Subcutaneous abdominal adipose tissue (tissue), 5 donors: ENCODE measurements around the gene JAK3.

ENCODE experiments used
- H3K27ac ChIP-seq: one replicate; pipeline ENCODE4 v1.7.0; 2013; ENCODE audit warnings: low read depth, mild to moderate bottlenecking, inconsistent platforms, low read length, moderate library complexity
- H3K27me3 ChIP-seq, 5 donors: one replicate each; pipeline ENCODE4 v1.7.0; 2013; ENCODE audit warnings: low read length in 5 of 5, inconsistent platforms in 1 of 5; ENCODE audit not compliant: control insufficient read depth in 5 of 5, insufficient read depth in 4 of 5
- H3K36me3 ChIP-seq, 5 donors: one replicate each; pipeline ENCODE4 v1.7.0; 2013; ENCODE audit warnings: low read length in 5 of 5; ENCODE audit not compliant: control insufficient read depth in 5 of 5, insufficient read depth in 5 of 5
- H3K4me1 ChIP-seq, 5 donors: one replicate each; pipeline ENCODE4 v1.7.0; 2013; ENCODE audit warnings: low read length in 5 of 5, mild to moderate bottlenecking in 3 of 5, moderate library complexity in 1 of 5; ENCODE audit not compliant: control insufficient read depth in 5 of 5, insufficient read depth in 5 of 5
- H3K4me3 ChIP-seq, 5 donors: one replicate each; pipeline ENCODE4 v1.7.0; 2013; ENCODE audit warnings: low read length in 5 of 5, low read depth in 1 of 5
- H3K9ac ChIP-seq, 5 donors: one replicate each; pipeline ENCODE4 v1.7.0; 2013; ENCODE audit warnings: low read length in 5 of 5, mild to moderate bottlenecking in 4 of 5, moderate library complexity in 3 of 5
- H3K9me3 ChIP-seq, 5 donors: one replicate each; pipeline ENCODE4 v1.7.0; 2013; ENCODE audit warnings: low read length in 5 of 5; ENCODE audit not compliant: control insufficient read depth in 5 of 5
- donor health status: healthy.
- donor health status: healthy.
- donor health status: healthy.
- donor health status: healthy.
- donor health status: healthy.

JAK3 gene

GRCh38 chr19:17866312-17866963 lies 18.7 kb upstream of the JAK3 start:
- Histone ChIP-seq H3K27ac (no peak overlapping the region), H3K4me1 (peaks cover 0 to 10% (median 5%) of the 10 kb centered on the region in 5 donors), H3K9ac (no peak overlapping the region), H3K4me3 (no peak overlapping the region), H3K27me3 (peaks cover 8 to 14% (median 9%) of the 10 kb centered on the region in 5 donors), H3K9me3 (no peaks in the 10 kb centered on the region), H3K36me3 (peaks cover 0 to 49% (median 46%) of the 10 kb centered on the region in 5 donors)

- Histone ChIP-seq H3K9me3 (no peaks in the 10 kb centered on the region), H3K36me3 (peaks cover 0 to 50% (median 49%) of the 10 kb centered on the region in 5 donors), H3K9ac (no peak overlapping the region), H3K27me3 (peaks cover under 1 to 6% (median 3%) of the 10 kb centered on the region in 5 donors), H3K4me3 (no peak overlapping the region), H3K27ac (no peak overlapping the region), H3K4me1 (peaks cover 5 to 18% (median 13%) of the 10 kb centered on the region in 5 donors)
Measured at GRCh38 chr19:17865364-17866311, 17.9 kb upstream of the JAK3 start.

- Histone ChIP-seq H3K4me1 (peaks cover 8 to 25% (median 24%) of the 10 kb centered on the region in 5 donors), H3K27me3 (no peaks in the 10 kb centered on the region), H3K4me3 (no peak overlapping the region), H3K9ac (no peak overlapping the region), H3K27ac (no peak overlapping the region), H3K36me3 (peaks cover 0 to 50% (median 49%) of the 10 kb centered on the region in 5 donors), H3K9me3 (no peaks in the 10 kb centered on the region)
Measured at GRCh38 chr19:17863520-17864182, 15.9 kb upstream of the JAK3 start.

GRCh38 chr19:17862711-17863519 lies 15.1 kb upstream of the JAK3 start:
- H3K4me1 ChIP-seq = peaks cover 8 to 25% (median 24%) of the 10 kb centered on the region in 5 donors
- H3K27me3 ChIP-seq = no peaks in the 10 kb centered on the region
- H3K9me3 ChIP-seq = no peaks in the 10 kb centered on the region
- no peak overlapping the region for H3K4me3 ChIP-seq
- no peak overlapping the region for H3K27ac ChIP-seq
- H3K9ac ChIP-seq = no peak overlapping the region
- H3K36me3 ChIP-seq = peaks cover 0 to 50% (median 49%) of the 10 kb centered on the region in 5 donors

- peaks cover 0 to 50% (median 49%) of the 10 kb centered on the region in 5 donors for H3K36me3 ChIP-seq
- peak overlapping the region in 3 of 5 donors; percentile 26 to 98 (median 97) for H3K9ac ChIP-seq
- H3K27me3 ChIP-seq = no peaks in the 10 kb centered on the region
- peak overlapping the region in 2 of 5 donors; percentile 40 to 100 for H3K4me3 ChIP-seq
- H3K9me3 ChIP-seq = no peaks in the 10 kb centered on the region
- no peak overlapping the region for H3K27ac ChIP-seq
- peaks cover 8 to 25% (median 24%) of the 10 kb centered on the region in 5 donors for H3K4me1 ChIP-seq
Measured at GRCh38 chr19:17861542-17862402, 14.0 kb upstream of the JAK3 start.

GRCh38 chr19:17860993-17861360 lies 13.2 kb upstream of the JAK3 start:
- peaks cover 0 to 47% (median 46%) of the 10 kb centered on the region in 5 donors for H3K36me3 ChIP-seq
- H3K4me3 ChIP-seq = peak overlapping the region; percentile 97 to 100 (median 98)
- H3K27me3 ChIP-seq = no peaks in the 10 kb centered on the region
- peak overlapping the region; percentile 89 to 99 (median 97) for H3K9ac ChIP-seq
- peaks cover 8 to 25% (median 24%) of the 10 kb centered on the region in 5 donors for H3K4me1 ChIP-seq
- no peaks in the 10 kb centered on the region for H3K9me3 ChIP-seq
- H3K27ac ChIP-seq = peak overlapping the region; percentile 77

- no peaks in the 10 kb centered on the region for H3K27me3 ChIP-seq
- peaks cover 8 to 25% (median 24%) of the 10 kb centered on the region in 5 donors for H3K4me1 ChIP-seq
- peak overlapping the region; percentile 89 to 99 (median 97) for H3K9ac ChIP-seq
- peaks cover 0 to 42% (median 42%) of the 10 kb centered on the region in 5 donors for H3K36me3 ChIP-seq
- peak overlapping the region; percentile 97 to 100 (median 98) for H3K4me3 ChIP-seq
- H3K27ac ChIP-seq = peak overlapping the region; percentile 77
- H3K9me3 ChIP-seq = no peaks in the 10 kb centered on the region
Measured at GRCh38 chr19:17860331-17860992, 12.7 kb upstream of the JAK3 start.

GRCh38 chr19:17859533-17860330 lies 11.9 kb upstream of the JAK3 start, which contains the start of gene RPL18A:
RPL18A (plus strand) TSS chr19:17859910; CDS start chr19:17859957, 47 bp downstream.
- Histone ChIP-seq H3K9ac (peak within 1 kb of the TSS; percentile 89 to 99 (median 97)), H3K27ac (peak within 1 kb of the TSS; percentile 77), H3K4me3 (peak within 1 kb of the TSS; percentile 97 to 100 (median 98)), H3K27me3 (no peaks in the 10 kb centered on the region), H3K36me3 (peaks cover 0 to 35% (median 34%) of the 10 kb centered on the region in 5 donors), H3K9me3 (no peaks in the 10 kb centered on the region), H3K4me1 (peaks cover 8 to 25% (median 24%) of the 10 kb centered on the region in 5 donors)
